Breast epithelium (tissue), 3 donors: Measurements from ENCODE around the gene KDM4B.

Source experiments
- POLR2A ChIP-seq: fragments of 450-650 bp; IDR thresholded peaks from one replicate; pipeline ENCODE4 v1.6.1; 2016; ENCODE audit warnings: antibody characterized with exemption, mild to moderate bottlenecking, moderate library complexity
- TF ChIP-seq, protein P1 (sequence below), 3 donors: fragments of 450-650 bp; IDR thresholded peaks; one replicate each; pipeline ENCODE4 v1.5.1; 2016 to 2017; ENCODE audit warnings: antibody characterized with exemption in 3 of 3, mild to moderate bottlenecking in 3 of 3, moderate library complexity in 3 of 3

DNA sequence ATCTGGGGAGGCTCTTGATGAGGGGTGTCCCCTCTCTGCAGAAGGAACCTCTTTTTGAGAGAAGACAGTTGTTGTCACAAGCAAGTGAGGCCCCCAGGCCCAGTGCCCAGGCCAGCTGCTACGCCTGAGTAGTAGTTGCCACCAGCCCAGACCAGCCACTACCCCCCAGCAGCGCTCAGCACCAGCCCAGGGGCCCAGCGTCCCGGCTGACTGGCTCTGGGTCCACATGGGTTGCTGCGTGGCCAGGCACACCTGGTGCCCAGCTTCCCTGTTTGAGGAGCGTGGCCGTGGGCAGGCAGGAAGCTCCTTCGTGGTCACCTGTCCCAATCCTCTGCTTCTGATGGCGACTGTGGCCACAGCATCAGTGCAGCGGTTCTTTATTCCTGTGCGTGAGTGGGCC is 84.7 kb downstream of the KDM4B start:
- TF ChIP-seq, protein P1, sequence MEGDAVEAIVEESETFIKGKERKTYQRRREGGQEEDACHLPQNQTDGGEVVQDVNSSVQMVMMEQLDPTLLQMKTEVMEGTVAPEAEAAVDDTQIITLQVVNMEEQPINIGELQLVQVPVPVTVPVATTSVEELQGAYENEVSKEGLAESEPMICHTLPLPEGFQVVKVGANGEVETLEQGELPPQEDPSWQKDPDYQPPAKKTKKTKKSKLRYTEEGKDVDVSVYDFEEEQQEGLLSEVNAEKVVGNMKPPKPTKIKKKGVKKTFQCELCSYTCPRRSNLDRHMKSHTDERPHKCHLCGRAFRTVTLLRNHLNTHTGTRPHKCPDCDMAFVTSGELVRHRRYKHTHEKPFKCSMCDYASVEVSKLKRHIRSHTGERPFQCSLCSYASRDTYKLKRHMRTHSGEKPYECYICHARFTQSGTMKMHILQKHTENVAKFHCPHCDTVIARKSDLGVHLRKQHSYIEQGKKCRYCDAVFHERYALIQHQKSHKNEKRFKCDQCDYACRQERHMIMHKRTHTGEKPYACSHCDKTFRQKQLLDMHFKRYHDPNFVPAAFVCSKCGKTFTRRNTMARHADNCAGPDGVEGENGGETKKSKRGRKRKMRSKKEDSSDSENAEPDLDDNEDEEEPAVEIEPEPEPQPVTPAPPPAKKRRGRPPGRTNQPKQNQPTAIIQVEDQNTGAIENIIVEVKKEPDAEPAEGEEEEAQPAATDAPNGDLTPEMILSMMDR (IDR thresholded peaks at IDR 0.05), result no peak
- no peak for TF ChIP-seq POLR2A
